Upper lobe of right lung (tissue), 1 donor: ENCODE measurements around the gene GAL3ST3. TPM values are rescaled to one million over a fixed set of nuclear protein-coding genes. Genes with fewer than 3 reads are reported as not detected.

Source experiments
- ATAC-seq: fragments of 200-7000 bp; cut with Tn5 transposase; one replicate; pipeline ENCODE4 v1.9.1; 2020; ENCODE audit warnings: mild to moderate bottlenecking, moderate library complexity
- DNase-seq: peaks from one replicate; pipeline ENCODE4 v3.0.0-alpha.2; 2020
- H3K27ac ChIP-seq: fragments of 200-600 bp; one replicate; pipeline ENCODE4 v1.8.0; 2022
- H3K27me3 ChIP-seq: fragments of 200-600 bp; one replicate; pipeline ENCODE4 v1.8.0; 2022; ENCODE audit warnings: mild to moderate bottlenecking
- H3K36me3 ChIP-seq: fragments of 200-600 bp; one replicate; pipeline ENCODE4 v1.8.0; 2022
- H3K4me1 ChIP-seq: fragments of 200-600 bp; one replicate; pipeline ENCODE4 v1.8.0; 2022
- H3K4me3 ChIP-seq: fragments of 200-600 bp; one replicate; pipeline ENCODE4 v1.8.0; 2022; ENCODE audit warnings: mild to moderate bottlenecking
- H3K9me3 ChIP-seq: fragments of 200-600 bp; one replicate; pipeline ENCODE4 v1.8.0; 2022
- intact Hi-C: fragments of 100-400 bp; cut with DNase I; formaldehyde crosslinking; loops from one replicate; pipeline ENCODE4 v1.11.0; 2022
- total RNA-seq: library from RNA; stranded (reverse); fragmentation: NEBNext Ultra II Directional; extraction: Animal tissue kit (Norgen Biotek cat#: 25700); gene quantifications from one replicate; pipeline ENCODE4 v1.2.1, GENCODE V29; 2021
- TF ChIP-seq, protein P1 (sequence below): fragments of 200-600 bp; IDR thresholded peaks from one replicate; pipeline ENCODE4 v1.8.0; 2022; ENCODE audit warnings: antibody characterized with exemption
- donor health status: DM: no; HTN: yes; CAD: no; lungs with severe emphysema.

The GAL3ST3 gene
- total RNA-seq, 1 donor from 2014 or later, result not detected

DNA sequence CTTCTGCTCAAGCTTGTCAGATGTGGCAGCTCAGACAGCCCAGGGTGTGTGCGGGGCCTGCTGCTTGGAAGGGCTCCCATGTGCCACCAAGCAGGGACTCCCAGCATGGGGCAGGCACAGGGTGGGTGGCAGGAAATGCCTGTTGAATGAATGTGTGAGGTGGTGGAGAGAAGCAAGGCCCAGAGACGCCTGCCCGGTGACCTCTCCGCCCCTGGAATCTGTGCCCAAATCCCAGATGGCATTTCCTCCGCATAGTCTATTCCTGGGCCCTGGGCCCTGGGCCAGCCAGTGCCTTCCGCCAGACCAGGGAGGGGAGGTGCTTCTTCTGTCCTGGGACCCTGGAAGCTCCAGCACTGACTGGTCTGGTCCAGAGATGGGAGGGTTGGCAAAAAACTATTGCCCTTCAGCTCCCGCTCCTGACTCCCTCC, 33.5 kb downstream of the GAL3ST3 start:
- Histone ChIP-seq H3K36me3 (no peaks in the 10 kb centered on the region), H3K27ac (no peak overlapping the region), H3K9me3 (no peaks in the 10 kb centered on the region), H3K4me3 (no peak overlapping the region), H3K4me1 (peaks cover 9% of the 10 kb centered on the region), H3K27me3 (peaks cover 18% of the 10 kb centered on the region)
- intact Hi-C loops, result no loop called here
- ATAC-seq, result no peak
- TF ChIP-seq, protein P1, sequence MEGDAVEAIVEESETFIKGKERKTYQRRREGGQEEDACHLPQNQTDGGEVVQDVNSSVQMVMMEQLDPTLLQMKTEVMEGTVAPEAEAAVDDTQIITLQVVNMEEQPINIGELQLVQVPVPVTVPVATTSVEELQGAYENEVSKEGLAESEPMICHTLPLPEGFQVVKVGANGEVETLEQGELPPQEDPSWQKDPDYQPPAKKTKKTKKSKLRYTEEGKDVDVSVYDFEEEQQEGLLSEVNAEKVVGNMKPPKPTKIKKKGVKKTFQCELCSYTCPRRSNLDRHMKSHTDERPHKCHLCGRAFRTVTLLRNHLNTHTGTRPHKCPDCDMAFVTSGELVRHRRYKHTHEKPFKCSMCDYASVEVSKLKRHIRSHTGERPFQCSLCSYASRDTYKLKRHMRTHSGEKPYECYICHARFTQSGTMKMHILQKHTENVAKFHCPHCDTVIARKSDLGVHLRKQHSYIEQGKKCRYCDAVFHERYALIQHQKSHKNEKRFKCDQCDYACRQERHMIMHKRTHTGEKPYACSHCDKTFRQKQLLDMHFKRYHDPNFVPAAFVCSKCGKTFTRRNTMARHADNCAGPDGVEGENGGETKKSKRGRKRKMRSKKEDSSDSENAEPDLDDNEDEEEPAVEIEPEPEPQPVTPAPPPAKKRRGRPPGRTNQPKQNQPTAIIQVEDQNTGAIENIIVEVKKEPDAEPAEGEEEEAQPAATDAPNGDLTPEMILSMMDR, result no peak
- no peak for DNase-seq

GRCh38 chr11:66014804-66015453, 34.0 kb downstream of the GAL3ST3 start:
- Histone ChIP-seq H3K9me3 (no peaks in the 10 kb centered on the region), H3K36me3 (no peaks in the 10 kb centered on the region), H3K27me3 (peaks cover 18% of the 10 kb centered on the region), H3K27ac (no peak overlapping the region), H3K4me1 (peaks cover 9% of the 10 kb centered on the region), H3K4me3 (no peak overlapping the region)
- ATAC-seq (no peak), DNase-seq (no peak)
- intact Hi-C loops, result no loop called here
- TF ChIP-seq, protein P1, result no peak

DNA sequence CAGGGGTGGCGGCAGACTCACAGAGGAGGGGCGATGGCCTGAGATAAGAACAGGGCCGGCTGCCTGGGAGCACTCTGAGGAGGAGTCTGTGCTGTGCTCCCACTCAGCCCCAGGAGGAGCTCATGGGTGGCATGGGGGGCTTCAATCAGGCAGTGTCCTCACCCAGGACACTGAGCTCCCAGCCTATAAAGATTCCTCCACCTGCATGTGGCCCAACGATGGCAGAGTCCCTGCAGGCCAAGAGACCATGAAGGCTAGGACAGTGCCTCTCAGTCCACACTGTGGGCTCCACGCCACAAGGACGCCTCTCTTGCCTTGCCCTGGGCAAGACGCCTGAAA, 35.2 kb downstream of the GAL3ST3 start:
- no peaks in the 10 kb centered on the region for H3K36me3 ChIP-seq
- no peak for DNase-seq
- H3K27ac ChIP-seq, result no peak overlapping the region
- no peak overlapping the region for H3K4me3 ChIP-seq
- peaks cover 9% of the 10 kb centered on the region for H3K4me1 ChIP-seq
- H3K9me3 ChIP-seq, result no peaks in the 10 kb centered on the region
- no peak for ATAC-seq
- TF ChIP-seq, protein P1, result no peak
- intact Hi-C loops, result no loop called here
- H3K27me3 ChIP-seq, result peaks cover 18% of the 10 kb centered on the region

- H3K4me1 ChIP-seq, result peaks cover 9% of the 10 kb centered on the region
- H3K27me3 ChIP-seq, result peaks cover 18% of the 10 kb centered on the region
- DNase-seq, result no peak
- H3K36me3 ChIP-seq, result no peaks in the 10 kb centered on the region
- H3K9me3 ChIP-seq, result no peaks in the 10 kb centered on the region
- TF ChIP-seq, protein P1, result no peak
- ATAC-seq, result peak; percentile 38
- intact Hi-C loops, result no loop called here
- H3K4me3 ChIP-seq, result no peak overlapping the region
- H3K27ac ChIP-seq, result no peak overlapping the region
Measured at GRCh38 chr11:66012946-66013761, 35.8 kb downstream of the GAL3ST3 start.

DNA sequence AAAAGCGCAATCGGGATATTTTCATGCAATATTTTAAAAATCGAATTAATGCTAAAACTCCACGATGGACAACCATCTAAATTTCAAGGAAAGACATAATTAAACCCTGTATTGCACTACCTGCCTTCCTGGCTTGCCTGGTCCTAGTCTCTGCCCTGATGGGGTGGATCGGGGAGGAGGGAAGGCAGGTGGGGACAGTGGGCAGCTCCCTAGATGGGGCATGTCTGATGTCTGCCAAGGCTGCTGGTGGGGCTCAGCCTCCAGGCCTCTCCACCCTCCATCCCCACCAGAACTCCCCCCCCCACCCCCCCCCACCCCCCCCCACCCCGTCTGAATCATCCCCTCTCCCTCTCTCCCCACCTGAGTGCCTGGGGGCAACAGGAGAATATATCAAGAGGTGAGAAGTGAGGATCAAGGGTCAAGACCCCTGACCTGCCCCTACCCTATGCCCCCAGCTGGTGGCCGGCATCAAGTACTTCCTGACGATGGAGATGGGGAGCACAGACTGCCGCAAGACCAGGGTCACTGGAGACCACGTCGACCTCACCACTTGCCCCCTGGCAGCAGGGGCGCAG, 36.5 kb downstream of the GAL3ST3 start:
- no peak for DNase-seq
- TF ChIP-seq, protein P1, result no peak
- peak overlapping the region; percentile 29 for H3K4me3 ChIP-seq
- intact Hi-C loops, result no loop called here
- H3K36me3 ChIP-seq, result no peaks in the 10 kb centered on the region
- no peaks in the 10 kb centered on the region for H3K9me3 ChIP-seq
- H3K4me1 ChIP-seq, result peaks cover 9% of the 10 kb centered on the region
- ATAC-seq, result no peak
- H3K27me3 ChIP-seq, result peaks cover 18% of the 10 kb centered on the region
- peak overlapping the region; percentile 72 for H3K27ac ChIP-seq
